GM21381 (cell line): Measurements from ENCODE around the gene CBARP.

Source experiments
- ATAC-seq: cut with Tn5 transposase; IDR thresholded peaks from one replicate; pipeline ENCODE4 v1.9.1; 2021; ENCODE audit warnings: mild to moderate bottlenecking, moderate library complexity; ENCODE audit not compliant: unreplicated experiment

CBARP gene

GRCh38 chr19:1229056-1229923 is 8.5 kb downstream of the CBARP start:
- no peak for ATAC-seq

GRCh38 chr19:1228161-1228957 is 9.4 kb downstream of the CBARP start:
- ATAC-seq = no peak

GRCh38 chr19:1227304-1228054 is 10.3 kb downstream of the CBARP start:
- no peak for ATAC-seq

GRCh38 chr19:1226522-1227303 is 11.1 kb downstream of the CBARP start:
- no peak for ATAC-seq

- no peak for ATAC-seq
Measured at GRCh38 chr19:1226227-1226518, 11.6 kb downstream of the CBARP start.

GRCh38 chr19:1225440-1226226 is 12.2 kb downstream of the CBARP start:
- ATAC-seq = no peak

- ATAC-seq = no peak
Measured at GRCh38 chr19:1224847-1225246, 13.0 kb downstream of the CBARP start.

GRCh38 chr19:1224047-1224825 is 13.6 kb downstream of the CBARP start:
- ATAC-seq = no peak

- ATAC-seq = no peak
Measured at GRCh38 chr19:1223018-1223855, 14.6 kb downstream of the CBARP start.

- ATAC-seq = no peak
Measured at GRCh38 chr19:1222394-1222793, 15.4 kb downstream of the CBARP start.

- ATAC-seq = no peak
Measured at GRCh38 chr19:1221904-1222255, 15.9 kb downstream of the CBARP start.

- no peak for ATAC-seq
Measured at GRCh38 chr19:1220976-1221903, 16.6 kb downstream of the CBARP start.

GRCh38 chr19:1220477-1220930 is 17.3 kb downstream of the CBARP start:
- ATAC-seq = no peak

- ATAC-seq = no peak
Measured at GRCh38 chr19:1219786-1220476, 17.9 kb downstream of the CBARP start.

- ATAC-seq = no peak
Measured at GRCh38 chr19:1218751-1219567, 18.8 kb downstream of the CBARP start.

GRCh38 chr19:1217366-1217765 is 20.4 kb downstream of the CBARP start:
- no peak for ATAC-seq
